Subcutaneous adipose tissue (tissue), 4 donors: Measurements from ENCODE around the gene HOXD10. TPM values are rescaled to one million over a fixed set of nuclear protein-coding genes. Genes with fewer than 3 reads are reported as not detected.

ENCODE experiments used
- total RNA-seq, 4 donors: library from RNA; depleted of rRNA; stranded (reverse); fragments of >200 nt; gene quantifications; one replicate each; pipeline ENCODE4 v1.1.0, GENCODE V29; 2016
- TF ChIP-seq, protein P1 (sequence below): fragments of 450-650 bp; IDR thresholded peaks from one replicate; pipeline ENCODE4 v1.5.1; 2016; ENCODE audit warnings: low read depth, mild to moderate bottlenecking, control low read depth, antibody characterized with exemption, moderate library complexity

Gene HOXD10
- total RNA-seq, 4 donors from 2014 or later = 0.17 to 0.66 TPM; not detected in 2

DNA sequence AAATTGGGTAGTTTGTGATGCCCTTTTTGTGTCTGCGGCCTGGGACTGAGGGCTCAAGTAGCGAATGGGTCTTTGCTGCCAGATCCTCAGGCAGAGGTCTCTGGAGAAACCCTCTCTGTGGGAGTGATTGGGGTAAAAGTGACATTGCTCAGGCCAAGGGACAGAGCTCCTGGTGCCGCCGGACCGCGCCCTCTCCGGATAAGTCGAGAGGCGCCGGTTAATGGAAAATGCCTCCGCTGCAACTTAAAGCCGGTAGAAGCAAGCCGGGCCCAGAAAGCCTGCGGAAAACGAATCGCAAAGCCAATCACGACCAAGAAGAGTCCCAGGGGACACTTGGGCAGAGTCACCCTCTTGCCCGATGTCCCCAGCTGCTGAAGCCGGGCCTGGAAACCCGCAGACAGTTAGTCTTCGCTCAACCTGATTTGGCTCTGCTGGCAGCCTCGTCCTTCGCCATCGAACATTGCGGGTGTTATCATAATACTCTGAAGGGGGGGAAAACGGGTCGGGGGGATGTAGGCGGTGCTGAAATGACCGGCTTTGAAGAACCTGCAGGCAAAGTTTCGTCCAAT is 17.3 kb upstream of the HOXD10 start:
- TF ChIP-seq, protein P1, sequence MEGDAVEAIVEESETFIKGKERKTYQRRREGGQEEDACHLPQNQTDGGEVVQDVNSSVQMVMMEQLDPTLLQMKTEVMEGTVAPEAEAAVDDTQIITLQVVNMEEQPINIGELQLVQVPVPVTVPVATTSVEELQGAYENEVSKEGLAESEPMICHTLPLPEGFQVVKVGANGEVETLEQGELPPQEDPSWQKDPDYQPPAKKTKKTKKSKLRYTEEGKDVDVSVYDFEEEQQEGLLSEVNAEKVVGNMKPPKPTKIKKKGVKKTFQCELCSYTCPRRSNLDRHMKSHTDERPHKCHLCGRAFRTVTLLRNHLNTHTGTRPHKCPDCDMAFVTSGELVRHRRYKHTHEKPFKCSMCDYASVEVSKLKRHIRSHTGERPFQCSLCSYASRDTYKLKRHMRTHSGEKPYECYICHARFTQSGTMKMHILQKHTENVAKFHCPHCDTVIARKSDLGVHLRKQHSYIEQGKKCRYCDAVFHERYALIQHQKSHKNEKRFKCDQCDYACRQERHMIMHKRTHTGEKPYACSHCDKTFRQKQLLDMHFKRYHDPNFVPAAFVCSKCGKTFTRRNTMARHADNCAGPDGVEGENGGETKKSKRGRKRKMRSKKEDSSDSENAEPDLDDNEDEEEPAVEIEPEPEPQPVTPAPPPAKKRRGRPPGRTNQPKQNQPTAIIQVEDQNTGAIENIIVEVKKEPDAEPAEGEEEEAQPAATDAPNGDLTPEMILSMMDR = no peak

DNA sequence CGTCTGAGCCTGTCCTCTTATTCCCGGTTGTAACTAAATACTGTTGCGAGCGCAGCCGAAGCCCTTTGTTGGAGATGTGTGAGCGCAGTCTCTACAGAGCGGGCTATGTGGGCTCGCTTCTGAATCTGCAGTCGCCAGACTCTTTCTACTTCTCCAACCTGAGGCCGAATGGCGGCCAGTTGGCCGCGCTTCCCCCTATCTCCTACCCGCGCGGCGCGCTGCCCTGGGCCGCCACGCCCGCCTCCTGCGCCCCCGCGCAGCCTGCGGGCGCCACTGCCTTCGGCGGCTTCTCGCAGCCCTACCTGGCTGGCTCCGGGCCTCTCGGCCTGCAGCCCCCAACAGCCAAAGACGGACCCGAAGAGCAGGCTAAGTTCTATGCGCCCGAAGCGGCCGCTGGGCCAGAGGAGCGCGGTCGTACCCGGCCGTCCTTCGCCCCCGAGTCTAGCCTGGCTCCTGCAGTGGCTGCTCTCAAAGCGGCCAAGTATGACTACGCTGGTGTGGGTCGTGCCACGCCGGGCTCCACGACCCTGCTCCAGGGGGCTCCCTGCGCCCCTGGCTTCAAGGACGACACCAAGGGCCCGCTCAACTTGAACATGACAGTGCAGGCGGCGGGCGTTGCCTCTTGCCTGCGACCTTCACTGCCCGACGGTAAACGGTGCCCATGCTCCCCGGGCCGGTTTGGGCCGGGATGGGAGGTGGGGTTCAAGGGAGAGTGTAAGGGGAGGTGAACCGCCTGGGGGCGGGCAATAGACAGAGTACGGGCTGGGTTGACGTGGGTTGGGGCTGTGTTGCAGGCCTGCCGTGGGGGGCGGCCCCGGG is 16.6 kb upstream of the HOXD10 start, which contains the start of gene HOXD12:
Gene HOXD12, plus strand, starts transcription at position 68 of the 819 bp plus-strand sequence. Its CDS starts 7 bp downstream, at position 75.
- TF ChIP-seq, protein P1 = no peak

DNA sequence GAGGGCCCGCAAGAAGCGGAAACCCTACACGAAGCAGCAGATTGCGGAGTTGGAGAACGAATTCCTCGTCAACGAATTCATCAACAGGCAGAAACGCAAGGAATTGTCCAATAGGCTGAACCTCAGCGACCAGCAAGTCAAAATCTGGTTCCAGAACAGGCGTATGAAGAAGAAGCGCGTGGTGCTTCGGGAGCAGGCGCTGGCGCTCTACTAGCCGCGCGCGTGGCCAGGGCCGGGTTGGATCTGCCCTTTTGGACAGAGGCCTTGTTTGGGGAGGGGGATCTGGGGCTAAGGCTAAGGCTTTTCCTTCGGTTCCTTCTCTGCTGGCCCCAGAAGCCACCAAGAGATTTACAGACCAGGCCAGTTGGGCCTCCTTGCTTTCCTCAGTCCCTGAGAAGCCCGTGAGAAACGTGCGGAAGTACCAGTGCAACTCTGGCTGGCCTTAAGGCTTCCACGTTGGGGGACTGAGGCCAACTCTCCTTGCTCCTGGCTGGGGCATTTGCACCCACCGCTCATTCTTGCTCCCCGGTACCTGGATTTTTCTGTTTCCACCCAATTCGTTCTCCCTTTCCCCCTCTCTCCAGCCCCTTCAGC is 15.9 kb upstream of the HOXD10 start:
- TF ChIP-seq, protein P1 = no peak

DNA sequence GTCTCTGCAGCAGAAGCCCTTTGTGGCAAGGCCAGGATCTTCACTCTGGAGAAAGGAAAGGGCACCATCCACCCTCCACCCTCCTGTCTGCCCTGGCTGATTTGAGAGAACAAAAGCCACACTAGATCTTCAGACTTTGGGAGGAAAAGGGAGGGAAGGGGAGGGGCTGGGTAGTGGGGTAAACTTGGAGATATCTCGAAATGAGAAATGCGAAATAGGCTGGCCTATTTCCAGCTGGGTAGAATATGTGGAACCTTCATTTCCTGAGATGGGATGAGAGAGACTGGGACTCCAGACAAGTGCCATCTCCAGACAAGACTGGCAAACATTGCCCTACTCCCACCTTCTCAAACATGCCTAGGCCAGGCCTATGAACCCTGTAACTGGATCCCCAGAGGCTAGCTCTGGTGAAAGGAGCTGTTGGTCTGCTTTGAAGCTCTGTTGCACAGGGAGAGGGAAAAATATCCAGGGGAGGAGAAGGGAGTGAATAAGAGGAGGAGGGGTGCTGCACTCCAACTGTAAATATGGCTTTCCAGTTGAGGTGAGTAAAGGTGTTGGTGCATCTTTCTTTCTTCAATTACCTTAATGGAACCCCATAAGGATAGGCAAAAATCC is 15.3 kb upstream of the HOXD10 start:
- TF ChIP-seq, protein P1 = no peak

DNA sequence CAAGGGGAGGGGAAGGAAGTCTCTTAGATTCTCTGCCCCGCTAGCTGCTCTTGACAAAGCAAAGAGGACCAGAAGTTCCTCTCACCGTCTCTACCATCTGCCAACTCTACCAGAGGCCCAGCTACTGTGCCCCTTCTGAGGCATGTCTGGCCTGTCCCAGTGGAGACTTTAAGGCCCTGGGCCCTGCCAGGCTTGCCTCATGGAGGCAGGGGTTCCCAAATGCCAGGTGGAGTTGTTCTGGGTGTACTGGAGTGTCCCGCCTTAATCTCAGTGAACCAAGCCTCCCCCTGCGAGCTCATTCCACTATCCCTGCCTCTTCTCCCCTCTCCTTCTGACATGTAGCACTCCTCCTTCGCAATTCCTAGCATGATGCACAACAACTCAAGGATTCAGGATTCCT is 14.7 kb upstream of the HOXD10 start:
- TF ChIP-seq, protein P1 = no peak

DNA sequence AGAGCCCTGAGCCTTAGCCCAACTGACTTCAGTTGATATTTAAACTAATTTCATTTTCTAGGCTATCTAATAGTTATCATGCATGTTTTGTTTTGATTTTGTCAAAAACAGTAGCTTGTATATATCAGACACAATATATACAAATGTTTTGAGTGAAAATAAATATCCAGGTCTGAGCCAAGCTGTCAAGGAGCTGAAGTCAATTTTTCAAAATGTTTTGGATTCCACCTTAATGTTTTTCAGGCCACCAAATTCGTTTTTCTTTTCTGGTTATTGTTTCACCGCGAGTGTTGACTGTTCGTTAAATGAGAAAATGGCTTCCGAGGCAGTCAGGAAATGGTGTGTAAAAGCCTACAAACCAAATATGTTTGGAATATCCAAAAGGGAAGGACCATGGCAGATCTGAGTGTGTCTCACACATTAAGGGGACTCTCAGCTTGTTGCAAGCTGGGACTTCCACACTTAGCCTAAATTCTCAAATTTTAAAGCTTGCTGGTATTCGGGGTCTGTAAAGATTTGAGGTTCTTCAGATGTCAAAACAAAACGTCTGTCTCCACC is 14.2 kb upstream of the HOXD10 start:
- TF ChIP-seq, protein P1 = no peak
